GM23248 (cell line): ENCODE results near the gene THSD7A. TPM values are rescaled to one million over a fixed set of nuclear protein-coding genes. Genes with fewer than 3 reads are reported as not detected.

ENCODE experiments used
- DNase-seq: peaks from one replicate; pipeline ENCODE4 v3.0.0-alpha.2; 2015
- H2AFZ ChIP-seq: fragments of 200-600 bp; sonication (generic); 2 replicates; pipeline ENCODE4 v1.6.1; 2016; ENCODE audit warnings: antibody characterized with exemption
- H3F3A ChIP-seq: fragments of 200-600 bp; sonication (generic); 2 replicates; pipeline ENCODE4 v1.6.1; 2016; ENCODE audit warnings: mild to moderate bottlenecking, antibody characterized with exemption, mixed run types; ENCODE audit not compliant: insufficient read depth
- H3K27ac ChIP-seq: fragments of 200-600 bp; sonication (generic); 2 replicates; pipeline ENCODE4 v1.5.1; 2016; ENCODE audit warnings: mild to moderate bottlenecking
- H3K27me3 ChIP-seq: fragments of 200-600 bp; sonication (generic); replicated peaks from 2 replicates; pipeline ENCODE4 v1.6.1; 2016; ENCODE audit warnings: mild to moderate bottlenecking; ENCODE audit not compliant: insufficient read depth
- H3K36me3 ChIP-seq: fragments of 200-600 bp; sonication (generic); 2 replicates; pipeline ENCODE4 v1.6.1; 2016; ENCODE audit warnings: low read depth, mild to moderate bottlenecking
- H3K4me1 ChIP-seq: fragments of 200-600 bp; sonication (generic); 2 replicates; pipeline ENCODE4 v1.6.1; 2016; ENCODE audit warnings: mild to moderate bottlenecking; ENCODE audit not compliant: insufficient read depth
- H3K4me2 ChIP-seq: fragments of 200-600 bp; sonication (generic); one replicate; pipeline ENCODE4 v1.6.1; 2016; ENCODE audit warnings: mild to moderate bottlenecking; ENCODE audit not compliant: unreplicated experiment
- H3K4me3 ChIP-seq: fragments of 200-600 bp; sonication (generic); 2 replicates; pipeline ENCODE4 v1.5.1; 2016; ENCODE audit warnings: mild to moderate bottlenecking
- H3K79me2 ChIP-seq: fragments of 200-600 bp; sonication (generic); 2 replicates; pipeline ENCODE4 v1.6.1; 2016; ENCODE audit warnings: mild to moderate bottlenecking; ENCODE audit not compliant: insufficient read depth
- H3K9ac ChIP-seq: fragments of 200-600 bp; sonication (generic); 2 replicates; pipeline ENCODE4 v1.6.1; 2016; ENCODE audit warnings: mild to moderate bottlenecking
- H3K9me2 ChIP-seq: fragments of 200-600 bp; sonication (generic); 2 replicates; pipeline ENCODE4 v1.6.1; 2016; ENCODE audit warnings: mixed run types, mild to moderate bottlenecking, moderate library complexity; ENCODE audit not compliant: insufficient read depth
- H3K9me3 ChIP-seq: fragments of 200-600 bp; sonication (generic); one replicate; pipeline ENCODE4 v1.6.1; 2017; ENCODE audit warnings: low read depth
- H4K20me1 ChIP-seq: fragments of 200-600 bp; sonication (generic); 2 replicates; pipeline ENCODE4 v1.6.0; 2016; ENCODE audit not compliant: insufficient read depth
- EZH2 ChIP-seq: fragments of 200-600 bp; sonication (generic); IDR thresholded peaks from 2 replicates; pipeline ENCODE4 v1.6.1; 2018; ENCODE audit warnings: antibody characterized with exemption, mild to moderate bottlenecking; ENCODE audit not compliant: insufficient read depth, poor library complexity, severe bottlenecking
- EZH2phosphoT487 ChIP-seq: fragments of 200-600 bp; sonication (generic); IDR thresholded peaks from 2 replicates; pipeline ENCODE4 v1.6.1; 2018; ENCODE audit warnings: antibody characterized with exemption, moderate library complexity, mild to moderate bottlenecking, low read depth; ENCODE audit not compliant: insufficient read depth
- WGBS, 2 experiments: methylation state at CpG; one replicate each; pipeline ENCODE4 v1.1.6; 2015 to 2017; ENCODE audit warnings: low lambda C conversion rate in 2 of 2, low coverage in 1 of 2; ENCODE audit errors: missing lambda C conversion rate in 2 of 2; 5-methylcytosine and 5-hydroxymethylcytosine counted together
- in situ Hi-C: fragments of 300-500 bp; cut with MboI; formaldehyde crosslinking; loops from 2 replicates; pipeline ENCODE4 v1.15.0; 2020
- polyA plus RNA-seq: library from polyadenylated mRNA; unstranded; fragments of >200 nt; fragmentation: Nextera tagmentation; extraction: Ambion mirVana; gene quantifications from 2 replicates; pipeline ENCODE4 v1.2.1, GENCODE V29; 2016
- total RNA-seq: library from RNA; depleted of rRNA; stranded (reverse); fragments of >200 nt; shearing (Covaris generic); gene quantifications from 2 replicates; pipeline ENCODE4 v1.2.3, GENCODE V29; 2014

The THSD7A gene
- total and polyA plus RNA-seq, 2 experiments from 2014 or later: not detected

GRCh38 chr7:11835260-11835659 is 3.3 kb upstream of the THSD7A start:
- Histone ChIP-seq H3K9me3 (no peaks in the 10 kb centered on the region), H3K9me2 (no peaks in the 10 kb centered on the region), H3K4me1 (0 out of 2 replicates have a peak, but pooled peaks cover 4% of the 10 kb centered on the region), H3F3A (no peaks in the 10 kb centered on the region), H3K27ac (no peak overlapping the region), H2AFZ (no peak overlapping the region), H3K27me3 (no peaks in the 10 kb centered on the region; the same call in none of the 2 replicates), H3K79me2 (no peaks in the 10 kb centered on the region), H3K9ac (no peak overlapping the region), H3K4me3 (no peak overlapping the region), H4K20me1 (no peaks in the 10 kb centered on the region), H3K36me3 (no peaks in the 10 kb centered on the region), H3K4me2 (no peak overlapping the region)
- TF ChIP-seq EZH2 (no peak), EZH2phosphoT487 (no peak)
- in situ Hi-C loops: loop anchor here (25.0 kb wide), 1 partner anchor 652 kb away; no protein-coding TSS in a partner anchor
- DNase-seq: peak; percentile 19

- H3K4me2 ChIP-seq: no peak overlapping the region
- H3K9me3 ChIP-seq: no peaks in the 10 kb centered on the region
- H2AFZ ChIP-seq: no peak overlapping the region
- no peaks in the 10 kb centered on the region for H3K9me2 ChIP-seq
- in situ Hi-C loops: loop anchor here (25.0 kb wide), 1 partner anchor 654 kb away; no protein-coding TSS in a partner anchor
- H3K9ac ChIP-seq: no peak overlapping the region
- H3F3A ChIP-seq: no peaks in the 10 kb centered on the region
- H3K27ac ChIP-seq: no peak overlapping the region
- 75% methylated on average over 6 of the region's 6 CpGs for WGBS, 2 experiments
- 0 out of 2 replicates have a peak, but pooled peaks cover 4% of the 10 kb centered on the region for H3K4me1 ChIP-seq
- no peaks in the 10 kb centered on the region for H3K36me3 ChIP-seq
- H4K20me1 ChIP-seq: no peaks in the 10 kb centered on the region
- H3K4me3 ChIP-seq: no peak overlapping the region
- no peak for TF ChIP-seq EZH2phosphoT487
- TF ChIP-seq EZH2: no peak
- DNase-seq: no peak
- H3K27me3 ChIP-seq: peaks cover 9% of the 10 kb centered on the region
- H3K79me2 ChIP-seq: no peaks in the 10 kb centered on the region
Observed at GRCh38 chr7:11833431-11833830, 1.4 kb upstream of the THSD7A start.

- no peak for TF ChIP-seq EZH2phosphoT487
- no peak for TF ChIP-seq EZH2
- peak; percentile 20 for DNase-seq
- peak overlapping the region; percentile 91 for H3K4me2 ChIP-seq
- in situ Hi-C loops: loop anchor here (25.0 kb wide), 1 partner anchor 656 kb away; no protein-coding TSS in a partner anchor
- H3K27me3 ChIP-seq: peaks cover 9% of the 10 kb centered on the region
- no peak overlapping the region for H3K9ac ChIP-seq
- whole genome bisulfite sequencing, 2 experiments: 5 to 6% methylated on average over 8 of the region's 8 CpGs
- no peaks in the 10 kb centered on the region for H3K36me3 ChIP-seq
- H4K20me1 ChIP-seq: no peaks in the 10 kb centered on the region
- H3K9me3 ChIP-seq: no peaks in the 10 kb centered on the region
- H3K9me2 ChIP-seq: no peaks in the 10 kb centered on the region
- 0 out of 2 replicates have a peak, but pooled peaks cover 4% of the 10 kb centered on the region for H3K4me1 ChIP-seq
- no peaks in the 10 kb centered on the region for H3K79me2 ChIP-seq
- H3F3A ChIP-seq: no peaks in the 10 kb centered on the region
- peak overlapping the region; percentile 80 for H3K4me3 ChIP-seq
- peak overlapping the region; percentile 73 for H2AFZ ChIP-seq
- no peak overlapping the region for H3K27ac ChIP-seq
Observed at GRCh38 chr7:11831156-11831735, 752 bp downstream of the THSD7A start.

- no peaks in the 10 kb centered on the region for H3K9me2 ChIP-seq
- no peaks in the 10 kb centered on the region for H3K79me2 ChIP-seq
- in situ Hi-C loops: loop anchor here (25.0 kb wide), 1 partner anchor 657 kb away; no protein-coding TSS in a partner anchor
- TF ChIP-seq EZH2phosphoT487: no peak
- TF ChIP-seq EZH2: no peak
- WGBS, 2 experiments: 1 to 4% methylated on average over 7 of the region's 7 CpGs
- H3K4me2 ChIP-seq: peak overlapping the region; percentile 91
- no peak overlapping the region for H3K9ac ChIP-seq
- H3K27me3 ChIP-seq: peaks cover 11% of the 10 kb centered on the region
- H3K36me3 ChIP-seq: no peaks in the 10 kb centered on the region
- no peaks in the 10 kb centered on the region for H3K9me3 ChIP-seq
- peak; percentile 29 for DNase-seq
- H3F3A ChIP-seq: no peaks in the 10 kb centered on the region
- H2AFZ ChIP-seq: peak overlapping the region; percentile 73
- H3K4me3 ChIP-seq: peak overlapping the region; percentile 80
- H3K4me1 ChIP-seq: 0 out of 2 replicates have a peak, but pooled peaks cover 4% of the 10 kb centered on the region
- no peak overlapping the region for H3K27ac ChIP-seq
- H4K20me1 ChIP-seq: no peaks in the 10 kb centered on the region
Observed at GRCh38 chr7:11830582-11831155, 1.3 kb downstream of the THSD7A start.
